Effector CD8-positive, alpha-beta T cell (primary cell): ENCODE data around the gene CD19.
"Not testable (repeated sequence)": the region's sequence is repeated elsewhere in the genome, so short reads cannot be mapped to it uniquely, and the experiment has no call there.

Experiments used
- DNase-seq: peaks from one replicate; lab custom pipeline; 2025; lab: John Stamatoyannopoulos, UW
- total RNA-seq, 4 experiments: gene quantifications; one replicate each; lab custom pipeline; 2026; lab: John Stamatoyannopoulos, UW

CD19 gene
- total RNA-seq, result 0 reads per million in 4 experiments

GRCh38 chr16:28931801-28932225 lies at the start of gene CD19:
Gene CD19 (plus strand): TSS chr16:28931971. CDS start chr16:28932001, 30 bp downstream.
- DNase-seq, result no peak

- no peak for DNase-seq
Measured at GRCh38 chr16:28882551-28883160, 49.1 kb upstream of the CD19 start.

GRCh38 chr16:28883221-28883996 lies 48.4 kb upstream of the CD19 start:
- no peak for DNase-seq

GRCh38 chr16:28884045-28884444 lies 47.7 kb upstream of the CD19 start:
- no peak for DNase-seq

- DNase-seq, result no peak
Measured at GRCh38 chr16:28886945-28887344, 44.8 kb upstream of the CD19 start.

- not testable (repeated sequence) for DNase-seq
Measured at GRCh38 chr16:28890355-28890754, 41.4 kb upstream of the CD19 start.

- DNase-seq, result no peak
Measured at GRCh38 chr16:28891964-28892890, 39.5 kb upstream of the CD19 start.

- no peak for DNase-seq
Measured at GRCh38 chr16:28893291-28893690, 38.5 kb upstream of the CD19 start.

GRCh38 chr16:28895609-28896008 lies 36.2 kb upstream of the CD19 start:
- no peak for DNase-seq

GRCh38 chr16:28897826-28898225 lies 33.9 kb upstream of the CD19 start:
- DNase-seq, result no peak

GRCh38 chr16:28898266-28898665 lies 33.5 kb upstream of the CD19 start:
- no peak for DNase-seq

- no peak for DNase-seq
Measured at GRCh38 chr16:28898942-28899341, 32.8 kb upstream of the CD19 start.

GRCh38 chr16:28899882-28900590 lies 31.7 kb upstream of the CD19 start:
- no peak for DNase-seq

GRCh38 chr16:28900601-28901000 lies 31.2 kb upstream of the CD19 start:
- no peak for DNase-seq

GRCh38 chr16:28901862-28902261 lies 29.9 kb upstream of the CD19 start:
- no peak for DNase-seq

GRCh38 chr16:28902909-28903308 lies 28.9 kb upstream of the CD19 start:
- DNase-seq, result no peak

- DNase-seq, result no peak
Measured at GRCh38 chr16:28903344-28904042, 28.3 kb upstream of the CD19 start.

- no peak for DNase-seq
Measured at GRCh38 chr16:28904363-28904762, 27.4 kb upstream of the CD19 start.

GRCh38 chr16:28904828-28905227 lies 26.9 kb upstream of the CD19 start:
- no peak for DNase-seq

GRCh38 chr16:28905229-28905754 lies 26.5 kb upstream of the CD19 start:
- no peak for DNase-seq
